Measurements from ENCODE around the gene TCHP.

- TF ChIP-seq CTCF (IDR thresholded peaks at IDR 0.05; ENCODE audit: low read depth, low read length), result no peak
- TF ChIP-seq EZH2phosphoT487 (IDR thresholded peaks at IDR 0.05; ENCODE audit: low read depth), result no peak
Measured at GRCh38 chr12:109952873-109953272, 52.8 kb downstream of the TCHP start.
